GM12878 (cell line): ENCODE measurements around the gene UBE2Q2. TPM values are rescaled to one million over a fixed set of nuclear protein-coding genes. Genes with fewer than 3 reads are reported as not detected.
A peak's percentile ranks its signal among the peaks of the same experiment; 100 is the strongest.

Experiments
- ATAC-seq: fragments of 200-7000 bp; cut with Tn5 transposase; 3 replicates; pipeline ENCODE4 v1.9.1; 2020; ENCODE audit warnings: mild to moderate bottlenecking, moderate library complexity
- BruUV-seq: library from RNA; stranded (reverse); fragments of 400-500 nt; replicated peaks from 2 replicates; lab custom pipeline; 2021; lab: Mats Ljungman, UMichigan
- CTCF ChIA-PET: fragments of 300-600 bp; sonication (Branson Sonifier 250); formaldehyde crosslinking; extraction: SDS; loops from one replicate; lab custom pipeline; 2021; ENCODE audit warnings: inconsistent platforms; lab: Yijun Ruan, JAX
- POLR2A ChIA-PET: fragments of 350-600 bp; formaldehyde crosslinking; extraction: SDS; loops from one replicate; lab custom pipeline; 2021; ENCODE audit warnings: inconsistent platforms; lab: Charles Lee
- RAD21 ChIA-PET: fragments of 300-600 bp; sonication (Branson Sonifier 250); formaldehyde crosslinking; loops from one replicate; lab custom pipeline; 2023; ENCODE audit warnings: antibody characterized with exemption; ENCODE audit not compliant: unreplicated experiment; lab: Charles Lee
- SMC1A ChIA-PET: fragments of 300-600 bp; sonication (Branson Sonifier 250); formaldehyde crosslinking; loops from one replicate; lab custom pipeline; 2023; ENCODE audit not compliant: unreplicated experiment, uncharacterized antibody; lab: Charles Lee
- DNase-seq: peaks from one replicate; pipeline ENCODE4 v3.0.0-alpha.2; 2011; ENCODE audit warnings: low read depth, low spot score
- FAIRE-seq: peaks from 3 replicates; lab custom pipeline; 2011; peaks lifted over from hg19 to GRCh38; lab: Jason Lieb, UNC
- H2AFZ ChIP-seq: 2 replicates; pipeline ENCODE4 v1.6.0; 2011; ENCODE audit warnings: low read depth, low read length, control low read depth; ENCODE audit not compliant: control insufficient read depth
- H3K27ac ChIP-seq: 2 replicates; pipeline ENCODE4 v1.5.1; 2011; ENCODE audit warnings: control low read depth; ENCODE audit not compliant: control insufficient read depth, insufficient read depth
- H3K27me3 ChIP-seq, 2 experiments: replicated peaks in 1 of 2; 2 replicates each; pipeline versions ENCODE4 v1.6.0 to v1.6.1; 2011; ENCODE audit warnings: low read length in 1 of 2; ENCODE audit not compliant: control insufficient read depth in 2 of 2, insufficient read depth in 2 of 2
- H3K36me3 ChIP-seq, 2 experiments: 2 replicates each; pipeline ENCODE4 v1.5.1; 2011; ENCODE audit warnings: low read length in 1 of 2; ENCODE audit not compliant: control insufficient read depth in 2 of 2, insufficient read depth in 2 of 2
- H3K4me1 ChIP-seq: 2 replicates; pipeline ENCODE4 v1.6.1; 2011; ENCODE audit warnings: mild to moderate bottlenecking, low read length, moderate library complexity, mixed read lengths; ENCODE audit not compliant: control insufficient read depth, insufficient read depth
- H3K4me2 ChIP-seq: 2 replicates; pipeline ENCODE4 v1.6.0; 2011; ENCODE audit warnings: control low read depth; ENCODE audit not compliant: control insufficient read depth, insufficient read depth
- H3K4me3 ChIP-seq: fragments of 200-600 bp; sonication (generic); 2 replicates; pipeline ENCODE4 v1.5.1; 2016
- H3K79me2 ChIP-seq: 2 replicates; pipeline ENCODE4 v1.6.0; 2011; ENCODE audit warnings: low read length; ENCODE audit not compliant: control insufficient read depth, insufficient read depth
- H3K9ac ChIP-seq: 2 replicates; pipeline ENCODE4 v1.8.0; 2011; ENCODE audit warnings: low read length, control low read depth, mixed read lengths; ENCODE audit not compliant: control insufficient read depth, insufficient read depth
- H3K9me3 ChIP-seq: replicated peaks from 3 replicates; pipeline ENCODE4 v1.5.1; 2011; ENCODE audit warnings: mild to moderate bottlenecking, low read length; ENCODE audit not compliant: control insufficient read depth, insufficient read depth
- H4K20me1 ChIP-seq: 2 replicates; pipeline ENCODE4 v1.6.0; 2011; ENCODE audit not compliant: control insufficient read depth, insufficient read depth
- IKZF1 ChIP-seq: fragments of 450-650 bp; conservative IDR thresholded peaks from 2 replicates; pipeline ENCODE4 v1.6.1; 2017; ENCODE audit warnings: antibody characterized with exemption, mild to moderate bottlenecking
- in situ Hi-C: fragments of 300-500 bp; cut with MboI; formaldehyde crosslinking; loops from 9 replicates; pipeline ENCODE4 v1.14.3; 2018; ENCODE audit warnings: mixed read lengths
- intact Hi-C: fragments of 100-400 bp; cut with micrococcal nuclease; formaldehyde crosslinking; loops from one replicate; pipeline ENCODE4 v1.14.2; 2022; ENCODE audit not compliant: unreplicated experiment
- polyA plus RNA-seq, 11 experiments: library from polyadenylated mRNA; depleted of rRNA in 4 of 11; unstranded in 6 of 11; stranded (reverse) in 5 of 11; fragments of >200 nt; fragmentation: Nextera tagmentation in 4 of 11; fragmentation: Illumina TruSeq in 1 of 11; extraction: Ambion mirVana in 4 of 11; extraction: Trizol in 1 of 11; gene quantifications; 1 replicate in 1 of 11; 2 replicates in 10 of 11; pipeline versions ENCODE4 v1.2.1 to v1.2.3, GENCODE V29; 2011 to 2016; ENCODE audit warnings: inconsistent platforms in 2 of 11, missing spikeins in 2 of 11, low read depth in 1 of 11
- total RNA-seq, 4 experiments: library from RNA; depleted of rRNA in 3 of 4; stranded (reverse); fragments of >200 nt in 3 of 4; fragmentation: Illumina TruSeq in 1 of 4; extraction: Trizol in 1 of 4; gene quantifications; 2 replicates each; pipeline versions ENCODE4 v1.2.1 to v1.2.3, GENCODE V29; 2013 to 2021
- TF ChIP-seq, protein P1 (sequence below): IDR thresholded peaks from 2 replicates; pipeline ENCODE4 v1.6.1; 2012; ENCODE audit warnings: low read length, inconsistent platforms
- TF ChIP-seq, protein P2 (sequence below): IDR thresholded peaks from 2 replicates; pipeline ENCODE4 v1.6.1; 2011; ENCODE audit warnings: borderline replicate concordance, low read depth, mild to moderate bottlenecking, moderate library complexity, mixed read lengths, low read length; ENCODE audit not compliant: insufficient read depth; ENCODE audit errors: extremely low read length

The UBE2Q2 gene
- total and polyA plus RNA-seq, 10 of the 15 experiments (the other 5 are each of a cell fraction or from before 2014, with no cell fraction given): 11.1 to 31.9 (median 21.6) TPM

DNA sequence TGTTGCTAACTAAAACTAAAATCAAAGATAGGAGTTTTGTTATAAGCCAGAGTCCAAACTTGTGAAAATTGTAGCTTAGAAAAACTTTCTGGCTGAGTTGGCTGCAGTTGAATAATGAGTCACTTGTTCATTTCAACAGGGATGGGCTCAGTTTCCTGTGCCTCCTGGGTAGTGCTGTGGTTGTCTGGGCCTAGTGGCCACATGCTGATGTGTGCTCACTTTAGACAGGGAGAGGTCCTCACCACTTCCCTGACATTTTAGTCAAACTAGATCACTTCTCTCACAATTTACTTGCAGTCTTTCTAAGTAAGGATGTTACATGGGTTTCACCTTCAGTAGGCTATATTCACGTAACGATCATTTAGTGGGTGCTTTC is 6.3 kb upstream of the UBE2Q2 start (continued):
- TF ChIP-seq, protein P1, sequence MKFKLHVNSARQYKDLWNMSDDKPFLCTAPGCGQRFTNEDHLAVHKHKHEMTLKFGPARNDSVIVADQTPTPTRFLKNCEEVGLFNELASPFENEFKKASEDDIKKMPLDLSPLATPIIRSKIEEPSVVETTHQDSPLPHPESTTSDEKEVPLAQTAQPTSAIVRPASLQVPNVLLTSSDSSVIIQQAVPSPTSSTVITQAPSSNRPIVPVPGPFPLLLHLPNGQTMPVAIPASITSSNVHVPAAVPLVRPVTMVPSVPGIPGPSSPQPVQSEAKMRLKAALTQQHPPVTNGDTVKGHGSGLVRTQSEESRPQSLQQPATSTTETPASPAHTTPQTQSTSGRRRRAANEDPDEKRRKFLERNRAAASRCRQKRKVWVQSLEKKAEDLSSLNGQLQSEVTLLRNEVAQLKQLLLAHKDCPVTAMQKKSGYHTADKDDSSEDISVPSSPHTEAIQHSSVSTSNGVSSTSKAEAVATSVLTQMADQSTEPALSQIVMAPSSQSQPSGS: peak; percentile 27; the same call in 1 of the 2 replicates
- TF ChIP-seq, all 136 proteins: peak for 10

DNA sequence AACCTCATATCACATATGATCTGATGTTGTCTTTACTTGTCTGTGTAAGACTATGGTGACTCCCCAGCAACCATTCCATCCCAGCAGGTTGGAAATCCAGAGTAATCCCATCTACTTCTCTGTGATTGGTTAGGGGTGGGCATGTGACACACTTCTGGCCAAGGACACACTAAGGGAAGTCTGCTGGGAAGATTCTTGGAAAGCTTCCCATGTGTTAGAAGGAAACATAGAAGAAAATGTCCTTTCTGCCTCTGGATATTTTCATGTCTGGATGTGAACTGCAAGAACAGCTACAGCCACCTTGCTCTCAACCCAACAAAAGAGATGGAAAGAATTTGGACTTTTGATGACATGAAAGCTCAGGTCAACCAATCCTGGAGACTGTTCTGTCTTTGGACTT is 2.6 kb upstream of the UBE2Q2 start:
- no peak for FAIRE-seq
- CTCF ChIA-PET: interaction anchor here (0.7 to 2.7 kb wide), 13 partner anchors 9 to 307 kb away, joined by 3 to 11 read pairs (median 3); no protein-coding TSS in a partner anchor
- in situ Hi-C loops: no loop called here
- BruUV-seq: no TSS peak
- no peak for ATAC-seq
- POLR2A ChIA-PET: interaction anchor here (0.7 to 1.0 kb wide), 3 partner anchors 9 to 471 kb away, joined by 3 to 4 read pairs (median 3); no protein-coding TSS in a partner anchor
- Histone ChIP-seq H3K4me1 (peaks cover 10% of the 10 kb centered on the region), H3K9ac (no peak overlapping the region), H4K20me1 (no peaks in the 10 kb centered on the region), H3K79me2 (peaks cover 15% of the 10 kb centered on the region), H3K9me3 (no peaks in the 10 kb centered on the region), H3K27me3 (no peaks in the 10 kb centered on the region), H3K27ac (no peak overlapping the region), H3K4me3 (no peak overlapping the region), H2AFZ (no peak overlapping the region), H3K4me2 (no peak overlapping the region), H3K36me3 (no peaks in the 10 kb centered on the region)
- SMC1A ChIA-PET: interaction anchor here (0.5 to 2.4 kb wide), 5 partner anchors 9 to 216 kb away, joined by 3 to 13 read pairs (median 3); no protein-coding TSS in a partner anchor
- TF ChIP-seq, protein P2, sequence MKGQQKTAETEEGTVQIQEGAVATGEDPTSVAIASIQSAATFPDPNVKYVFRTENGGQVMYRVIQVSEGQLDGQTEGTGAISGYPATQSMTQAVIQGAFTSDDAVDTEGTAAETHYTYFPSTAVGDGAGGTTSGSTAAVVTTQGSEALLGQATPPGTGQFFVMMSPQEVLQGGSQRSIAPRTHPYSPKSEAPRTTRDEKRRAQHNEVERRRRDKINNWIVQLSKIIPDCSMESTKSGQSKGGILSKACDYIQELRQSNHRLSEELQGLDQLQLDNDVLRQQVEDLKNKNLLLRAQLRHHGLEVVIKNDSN: peak; percentile 25
- no peak for TF ChIP-seq IKZF1
- no peak for DNase-seq
- intact Hi-C loops: no loop called here
- RAD21 ChIA-PET: interaction anchor here (0.9 to 1.3 kb wide), 2 partner anchors 9 to 215 kb away, joined by 3 to 4 read pairs; partner anchors contain the start of gene SNUPN
